H1 (cell line): Measurements from ENCODE around the gene APH1A. TPM values are rescaled to one million over a fixed set of nuclear protein-coding genes. Genes with fewer than 3 reads are reported as not detected.
A peak's percentile ranks its signal among the peaks of the same experiment; 100 is the strongest.
"Not testable (repeated sequence)": the region's sequence is repeated elsewhere in the genome, so short reads cannot be mapped to it uniquely, and the experiment has no call there.

Experiments
- CTCF ChIA-PET: fragments of 300-600 bp; sonication (Branson Sonifier 250); formaldehyde crosslinking; loops from one replicate; lab custom pipeline; 2021; ENCODE audit not compliant: partially characterized antibody; lab: Charles Lee
- POLR2A ChIA-PET: fragments of 300-600 bp; sonication (Branson Sonifier 250); formaldehyde crosslinking; loops from one replicate; lab custom pipeline; 2021; ENCODE audit warnings: inconsistent platforms; ENCODE audit not compliant: partially characterized antibody; lab: Charles Lee
- DNase-seq, 2 experiments: peaks; one replicate each; pipeline versions ENCODE4 v3.0.0 to v3.0.0-alpha.2; 2010 to 2022; ENCODE audit warnings: low spot score in 2 of 2, low read depth in 1 of 2, mixed read lengths in 1 of 2
- FAIRE-seq: peaks from 2 replicates; lab custom pipeline; 2011; peaks lifted over from hg19 to GRCh38; lab: Jason Lieb, UNC
- H2AFZ ChIP-seq: 2 replicates; pipeline ENCODE4 v1.8.1; 2012; ENCODE audit warnings: low read length, inconsistent platforms
- H2AK5ac ChIP-seq: 2 replicates; pipeline ENCODE4 v1.6.1; 2013; ENCODE audit warnings: low read depth, low read length
- H2BK120ac ChIP-seq: replicated peaks from 2 replicates; pipeline ENCODE3; 2013; ENCODE audit warnings: low read depth, low read length, inconsistent platforms
- H2BK12ac ChIP-seq: 2 replicates; pipeline ENCODE4 v1.6.1; 2013; ENCODE audit warnings: low read depth, low read length
- H2BK15ac ChIP-seq: 2 replicates; pipeline ENCODE4 v1.6.1; 2013; ENCODE audit warnings: low read length
- H2BK20ac ChIP-seq: 2 replicates; pipeline ENCODE4 v1.6.1; 2013; ENCODE audit warnings: low read length
- H2BK5ac ChIP-seq: 2 replicates; pipeline ENCODE4 v1.6.1; 2013; ENCODE audit warnings: low read depth, low read length
- H3K14ac ChIP-seq: 2 replicates; pipeline ENCODE4 v1.6.1; 2013; ENCODE audit warnings: inconsistent platforms; ENCODE audit not compliant: insufficient read length
- H3K18ac ChIP-seq: 2 replicates; pipeline ENCODE4 v1.6.1; 2013; ENCODE audit warnings: low read length; ENCODE audit errors: extremely low read depth
- H3K23ac ChIP-seq: 2 replicates; pipeline ENCODE4 v1.6.1; 2013; ENCODE audit warnings: inconsistent platforms; ENCODE audit not compliant: insufficient read length
- H3K23me2 ChIP-seq: 2 replicates; pipeline ENCODE4 v1.6.1; 2013; ENCODE audit warnings: low read depth, low read length
- H3K27ac ChIP-seq: 2 replicates; pipeline ENCODE4 v1.6.1; 2011; ENCODE audit warnings: low read depth, low read length, inconsistent platforms
- H3K27me3 ChIP-seq, 4 experiments: replicated peaks in 1 of 4; 1 replicate in 1 of 4; 2 replicates in 3 of 4; pipeline versions ENCODE4 v1.6.1 to v1.8.1; 2011 to 2013; ENCODE audit warnings: low read length in 3 of 4, mild to moderate bottlenecking in 3 of 4, inconsistent platforms in 2 of 4, mixed read lengths in 2 of 4, moderate library complexity in 1 of 4; ENCODE audit not compliant: control insufficient read depth in 3 of 4, insufficient read depth in 3 of 4; ENCODE audit errors: extremely low read depth in 1 of 4
- H3K36me3 ChIP-seq, 4 experiments: 2 replicates each; pipeline versions ENCODE4 v1.6.1 to v1.8.1; 2011 to 2013; ENCODE audit warnings: mild to moderate bottlenecking in 4 of 4, low read length in 3 of 4, moderate library complexity in 2 of 4, control low read depth in 1 of 4, inconsistent platforms in 1 of 4; ENCODE audit not compliant: insufficient read depth in 4 of 4, control insufficient read depth in 2 of 4
- H3K4ac ChIP-seq: replicated peaks from 2 replicates; pipeline ENCODE3; 2013; ENCODE audit warnings: low read length, low read depth, mixed read lengths, inconsistent platforms; ENCODE audit not compliant: insufficient read length
- H3K4me1 ChIP-seq, 4 experiments: replicated peaks in 1 of 4; 1 replicate in 1 of 4; 2 replicates in 3 of 4; pipeline versions ENCODE4 v1.6.1 to v1.8.1; 2011 to 2013; ENCODE audit warnings: low read length in 3 of 4, inconsistent platforms in 2 of 4, mixed read lengths in 1 of 4; ENCODE audit not compliant: insufficient read depth in 4 of 4, control insufficient read depth in 3 of 4
- H3K4me2 ChIP-seq, 2 experiments: 2 replicates each; pipeline versions ENCODE4 v1.6.1 to v1.8.1; 2011 to 2013; ENCODE audit warnings: low read depth in 2 of 2, low read length in 2 of 2, control low read depth in 1 of 2, inconsistent platforms in 1 of 2, mild to moderate bottlenecking in 1 of 2; ENCODE audit not compliant: insufficient read depth in 1 of 2
- H3K4me3 ChIP-seq, 4 experiments: fragments of 200-600, 300-600 bp in 1 of 4; sonication (generic), shearing (Covaris generic), sonication (Bioruptor Twin) in 1 of 4; 2 replicates each; pipeline versions ENCODE4 v1.5.1 to v1.8.1; 2011 to 2016; ENCODE audit warnings: low read length in 4 of 4, low read depth in 3 of 4, control low read depth in 2 of 4, inconsistent platforms in 2 of 4, mild to moderate bottlenecking in 2 of 4, mixed read lengths in 1 of 4, moderate library complexity in 1 of 4; ENCODE audit not compliant: insufficient read depth in 2 of 4; ENCODE audit errors: extremely low read depth in 1 of 4
- H3K56ac ChIP-seq: replicated peaks from 2 replicates; pipeline ENCODE3; 2013; ENCODE audit warnings: low read depth, mild to moderate bottlenecking, mixed read lengths, low read length, inconsistent platforms; ENCODE audit not compliant: insufficient read length
- H3K79me1 ChIP-seq: 2 replicates; pipeline ENCODE4 v1.6.1; 2013; ENCODE audit warnings: low read depth, low read length, control low read depth
- H3K79me2 ChIP-seq, 2 experiments: 2 replicates each; pipeline versions ENCODE4 v1.6.1 to v1.8.1; 2012 to 2013; ENCODE audit warnings: low read length in 2 of 2, mild to moderate bottlenecking in 2 of 2, inconsistent platforms in 1 of 2; ENCODE audit not compliant: insufficient read depth in 2 of 2, control insufficient read depth in 1 of 2
- H3K9ac ChIP-seq, 4 experiments: replicated peaks in 1 of 4; 1 replicate in 1 of 4; 2 replicates in 3 of 4; pipeline versions ENCODE4 v1.6.1 to v1.8.1; 2011 to 2013; ENCODE audit warnings: low read depth in 3 of 4, low read length in 3 of 4, control low read depth in 2 of 4, mild to moderate bottlenecking in 2 of 4, moderate library complexity in 2 of 4, inconsistent platforms in 1 of 4; ENCODE audit errors: extremely low read depth in 1 of 4
- H3K9me3 ChIP-seq, 2 experiments: 2 replicates each; pipeline versions ENCODE4 v1.6.1 to v1.8.1; 2012 to 2013; ENCODE audit warnings: mild to moderate bottlenecking in 2 of 2, moderate library complexity in 2 of 2, control low read depth in 1 of 2, inconsistent platforms in 1 of 2, low read depth in 1 of 2, low read length in 1 of 2, mixed read lengths in 1 of 2; ENCODE audit not compliant: insufficient read depth in 2 of 2
- H4K20me1 ChIP-seq, 2 experiments: replicated peaks in 1 of 2; 2 replicates each; pipeline versions ENCODE3 to v1.8.1; 2011 to 2013; ENCODE audit warnings: inconsistent platforms in 2 of 2, low read length in 2 of 2, mild to moderate bottlenecking in 1 of 2; ENCODE audit not compliant: insufficient read depth in 2 of 2, control insufficient read depth in 1 of 2
- H4K5ac ChIP-seq: 2 replicates; pipeline ENCODE4 v1.6.1; 2013; ENCODE audit warnings: low read length, low read depth, mixed read lengths, inconsistent platforms; ENCODE audit not compliant: insufficient read length
- H4K8ac ChIP-seq: 2 replicates; pipeline ENCODE4 v1.8.0; 2013; ENCODE audit warnings: mild to moderate bottlenecking, moderate library complexity, low read length, inconsistent platforms; ENCODE audit not compliant: insufficient read depth; ENCODE audit errors: extremely low read depth
- H4K91ac ChIP-seq: replicated peaks from 2 replicates; pipeline ENCODE3; 2013; ENCODE audit warnings: low read length, mixed read lengths, inconsistent platforms; ENCODE audit not compliant: insufficient read length
- WGBS, 2 experiments: shearing (Covaris generic) in 1 of 2; methylation state at CpG; one replicate each; pipeline versions ENCODE4 v1.1.6 to v1.1.7; 2013 to 2015; ENCODE audit warnings: low lambda C conversion rate in 2 of 2, mixed read lengths in 2 of 2, inconsistent platforms in 1 of 2, low coverage in 1 of 2, missing lambda C conversion rate in 1 of 2; ENCODE audit not compliant: insufficient replicate concordance in 2 of 2, insufficient coverage in 1 of 2, insufficient read length in 1 of 2; ENCODE audit errors: extremely low coverage in 1 of 2, missing lambda C conversion rate in 1 of 2; 5-methylcytosine and 5-hydroxymethylcytosine counted together
- polyA plus RNA-seq, 7 experiments: library from polyadenylated mRNA; depleted of rRNA in 3 of 7; stranded (reverse) in 5 of 7; unstranded in 2 of 7; fragments of >200 nt in 5 of 7; fragments of 200-250 nt in 2 of 7; gene quantifications; 1 replicate in 5 of 7; 2 replicates in 1 of 7; 4 replicates in 1 of 7; pipeline versions ENCODE4 v1.2.1 to v1.2.3, GENCODE V29; 2011 to 2013; ENCODE audit warnings: missing spikeins in 2 of 7, mixed read lengths in 2 of 7
- total RNA-seq: library from RNA; stranded (reverse); fragmentation: NEBNext Ultra II Directional; extraction: Animal tissue kit (Norgen Biotek cat#: 25700); gene quantifications from 2 replicates; pipeline ENCODE4 v1.2.1, GENCODE V29; 2021

The APH1A gene
- total and polyA plus RNA-seq, 2 of the 8 experiments (the other 6 are each of a cell fraction or from before 2014, with no cell fraction given): 111 to 183 TPM

DNA sequence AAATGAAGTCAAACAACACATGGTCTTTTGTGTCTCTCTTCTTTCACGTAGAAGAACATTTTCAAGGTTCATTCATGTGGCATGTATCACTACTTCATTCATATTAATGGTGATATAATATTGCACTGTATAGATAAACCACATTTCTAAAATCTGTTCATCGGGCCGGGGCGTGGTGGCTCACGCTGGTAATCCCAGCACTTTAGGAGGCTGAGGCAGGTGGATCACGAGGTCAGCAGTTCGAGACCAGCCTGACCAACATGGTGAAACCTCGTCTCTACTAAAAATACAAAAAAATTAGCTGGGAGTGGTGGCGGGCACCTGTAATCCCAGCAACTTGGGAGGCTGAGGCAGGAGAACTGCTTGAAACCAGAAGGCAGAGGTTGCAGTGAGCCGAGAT, 40.6 kb downstream of the APH1A start:
- peak in 1 of 2 experiments; percentile 14 for DNase-seq
- not testable (repeated sequence) for H4K8ac ChIP-seq, H3K27me3 ChIP-seq, H3K9ac ChIP-seq, H3K4me3 ChIP-seq, H3K23me2 ChIP-seq, FAIRE-seq, H3K14ac ChIP-seq, H4K91ac ChIP-seq, H2BK120ac ChIP-seq, H3K23ac ChIP-seq, H2BK15ac ChIP-seq, H4K5ac ChIP-seq, H2BK20ac ChIP-seq, H2AK5ac ChIP-seq, H2BK12ac ChIP-seq, H3K27ac ChIP-seq, H4K20me1 ChIP-seq, H3K4me1 ChIP-seq, H3K79me1 ChIP-seq, H3K9me3 ChIP-seq, H3K18ac ChIP-seq, H2BK5ac ChIP-seq, H3K4ac ChIP-seq, H3K56ac ChIP-seq, H2AFZ ChIP-seq, H3K4me2 ChIP-seq
- 93% methylated on average over 10 of the region's 10 CpGs; no CpG with 5 or more reads in 1 of the 2 experiments for WGBS, 2 experiments
- POLR2A ChIA-PET: interaction anchor here (1.1 to 1.5 kb wide), 2 partner anchors 8 to 13 kb away, joined by 3 read pairs; no protein-coding TSS in a partner anchor
- CTCF ChIA-PET: interaction anchor here (0.9 to 1.0 kb wide), 2 partner anchors 8 to 14 kb away, joined by 3 to 4 read pairs; no protein-coding TSS in a partner anchor
- peaks cover 14 to 59% (median 45%) of the 10 kb centered on the region in 4 experiments for H3K36me3 ChIP-seq
- peaks cover 4 to 36% of the 10 kb centered on the region in 2 experiments for H3K79me2 ChIP-seq
